Omental fat pad (tissue), 4 donors: ENCODE results near the gene GPR39. TPM values are rescaled to one million over a fixed set of nuclear protein-coding genes. Genes with fewer than 3 reads are reported as not detected.

Experiments used
- ATAC-seq: fragments of 150-250 bp; one replicate; pipeline ENCODE4 v1.9.1; 2016; ENCODE audit warnings: mild to moderate bottlenecking, moderate library complexity; ENCODE audit not compliant: low FRiP score
- DNase-seq: peaks from one replicate; pipeline ENCODE4 v3.0.0-alpha.2; 2019; ENCODE audit warnings: low spot score
- CTCF ChIP-seq, 3 donors: fragments of 450-650 bp; IDR thresholded peaks; one replicate each; pipeline ENCODE4 v1.5.1; 2016 to 2017; ENCODE audit warnings: antibody characterized with exemption in 3 of 3, mild to moderate bottlenecking in 3 of 3, moderate library complexity in 2 of 3
- total RNA-seq, 4 donors: library from RNA; depleted of rRNA; stranded (reverse); fragments of >200 nt; gene quantifications; one replicate each; pipeline ENCODE4 v1.1.0, GENCODE V29; 2016

Gene GPR39
- total RNA-seq, 4 donors from 2014 or later = not detected

- TF ChIP-seq CTCF (IDR thresholded peaks at IDR 0.05) = no peak
- no peak for ATAC-seq
- DNase-seq = no peak
Measured at GRCh38 chr2:132645722-132646539, 229.3 kb downstream of the GPR39 start.

GRCh38 chr2:132646540-132647108, 230.0 kb downstream of the GPR39 start:
- no peak for ATAC-seq
- no peak for TF ChIP-seq CTCF (IDR thresholded peaks at IDR 0.05)
- no peak for DNase-seq

GRCh38 chr2:132651115-132652045, 234.8 kb downstream of the GPR39 start:
- no peak for ATAC-seq
- no peak for TF ChIP-seq CTCF (IDR thresholded peaks at IDR 0.05)
- DNase-seq = no peak

- DNase-seq (no peak), ATAC-seq (no peak)
- TF ChIP-seq CTCF (IDR thresholded peaks at IDR 0.05) = no peak
Measured at GRCh38 chr2:132652474-132652873, 235.9 kb downstream of the GPR39 start.

- DNase-seq (no peak), ATAC-seq (no peak)
- TF ChIP-seq CTCF (IDR thresholded peaks at IDR 0.05) = no peak
Measured at GRCh38 chr2:132654335-132654734, 237.7 kb downstream of the GPR39 start.

- DNase-seq (no peak), ATAC-seq (no peak)
- no peak for TF ChIP-seq CTCF (IDR thresholded peaks at IDR 0.05)
Measured at GRCh38 chr2:132654968-132655367, 238.4 kb downstream of the GPR39 start.
